Gastroesophageal sphincter (tissue), 4 donors: Measurements from ENCODE around the gene CASQ2. TPM values are rescaled to one million over a fixed set of nuclear protein-coding genes. Genes with fewer than 3 reads are reported as not detected.

Experiments
- ATAC-seq: fragments of 150-250 bp; one replicate; pipeline ENCODE4 v1.9.1; 2016; ENCODE audit warnings: mild to moderate bottlenecking, moderate library complexity
- H3K27ac ChIP-seq, 4 donors: fragments of 200-600 bp; sonication (generic) in 3 of 4; 1 replicate in 3 of 4; 2 replicates in 1 of 4; pipeline ENCODE4 v1.5.1; 2016 to 2019
- H3K27me3 ChIP-seq: fragments of 200-600 bp; sonication (generic); one replicate; pipeline ENCODE4 v1.5.1; 2019
- H3K36me3 ChIP-seq, 2 donors: fragments of 200-600 bp; sonication (generic); one replicate each; pipeline ENCODE4 v1.5.1; 2019; ENCODE audit warnings: control low read depth in 1 of 2
- H3K4me1 ChIP-seq, 3 donors: fragments of 200-600 bp; sonication (generic); 1 replicate in 2 of 3; 2 replicates in 1 of 3; pipeline ENCODE4 v1.5.1; 2016 to 2019; ENCODE audit warnings: control low read depth in 2 of 3
- H3K4me3 ChIP-seq, 2 donors: fragments of 200-600 bp; sonication (generic); one replicate each; pipeline ENCODE4 v1.5.1; 2019; ENCODE audit warnings: mild to moderate bottlenecking in 1 of 2, moderate library complexity in 1 of 2
- H3K9me3 ChIP-seq, 3 donors: fragments of 200-600 bp; sonication (generic); one replicate each; pipeline ENCODE4 v1.5.1; 2017 to 2019; ENCODE audit warnings: control low read depth in 2 of 3
- CTCF ChIP-seq, 4 experiments: fragments of 200-600 bp in 2 of 4; fragments of 450-650 bp in 2 of 4; sonication (generic) in 1 of 4; IDR thresholded peaks; one replicate each; pipeline ENCODE4 v1.5.1; 2017 to 2019; ENCODE audit warnings: antibody characterized with exemption in 4 of 4, mild to moderate bottlenecking in 2 of 4, moderate library complexity in 2 of 4
- EP300 ChIP-seq: sonication (generic); formaldehyde crosslinking; IDR thresholded peaks from one replicate; pipeline ENCODE4 v1.6.1; 2017; ENCODE audit warnings: antibody characterized with exemption, mild to moderate bottlenecking
- POLR2A ChIP-seq, 2 donors: fragments of 450-650 bp; IDR thresholded peaks; one replicate each; pipeline ENCODE4 v1.6.1; 2017; ENCODE audit warnings: antibody characterized with exemption in 2 of 2, mild to moderate bottlenecking in 2 of 2, moderate library complexity in 1 of 2
- POLR2AphosphoS5 ChIP-seq: sonication (generic); formaldehyde crosslinking; IDR thresholded peaks from one replicate; pipeline ENCODE4 v1.6.1; 2017; ENCODE audit warnings: antibody characterized with exemption
- WGBS, 2 donors: methylation state at CpG; one replicate each; pipeline ENCODE4 v1.1.5; 2018; ENCODE audit warnings: low coverage in 1 of 2; 5-methylcytosine and 5-hydroxymethylcytosine counted together
- total RNA-seq, 4 donors: library from RNA; depleted of rRNA; stranded (reverse); fragments of >200 nt; gene quantifications; one replicate each; pipeline ENCODE4 v1.1.0, GENCODE V29; 2016

The CASQ2 gene
- total RNA-seq, 4 donors from 2014 or later = 86.2 to 147 (median 133) TPM

- ATAC-seq = no peak
- H3K4me1 ChIP-seq = peaks cover 0 to 36% (median 2%) of the 10 kb centered on the region in 3 donors
- H3K9me3 ChIP-seq = no peaks in the 10 kb centered on the region
- no peaks in the 10 kb centered on the region for H3K27me3 ChIP-seq
- TF ChIP-seq CTCF (IDR thresholded peaks at IDR 0.05) (no peak), POLR2A (IDR thresholded peaks at IDR 0.05) (no peak), POLR2AphosphoS5 (no peak), EP300 (no peak)
- no peak overlapping the region for H3K4me3 ChIP-seq
- H3K36me3 ChIP-seq = peaks cover 0 to 53% of the 10 kb centered on the region in 2 donors
- WGBS, 2 donors = 63% methylated on average over 1 of the region's 1 CpG; no CpG with 5 or more reads in 1 of the 2 donors
- no peak overlapping the region for H3K27ac ChIP-seq
These were observed 109.9 kb downstream of the CASQ2 start for GRCh38 chr1:115658646-115659045.

GRCh38 chr1:115656461-115657077, 111.9 kb downstream of the CASQ2 start:
- H3K27ac ChIP-seq = no peak overlapping the region
- ATAC-seq = no peak
- H3K4me1 ChIP-seq = peaks cover 0 to 43% (median 2%) of the 10 kb centered on the region in 3 donors
- TF ChIP-seq POLR2A (IDR thresholded peaks at IDR 0.05) (no peak), POLR2AphosphoS5 (no peak), CTCF (IDR thresholded peaks at IDR 0.05) (no peak)
- whole genome bisulfite sequencing, 2 donors = 48 to 58% methylated on average over 3 to 5 of the region's 5 CpGs
- H3K4me3 ChIP-seq = no peak overlapping the region
- peaks cover 0 to 54% of the 10 kb centered on the region in 2 donors for H3K36me3 ChIP-seq
- H3K27me3 ChIP-seq = no peaks in the 10 kb centered on the region
- no peaks in the 10 kb centered on the region for H3K9me3 ChIP-seq

GRCh38 chr1:115655916-115656315, 112.6 kb downstream of the CASQ2 start:
- Histone ChIP-seq H3K27me3 (no peaks in the 10 kb centered on the region), H3K4me1 (peaks cover 0 to 48% (median 2%) of the 10 kb centered on the region in 3 donors), H3K27ac (no peak overlapping the region), H3K36me3 (peaks cover 0 to 52% of the 10 kb centered on the region in 2 donors), H3K9me3 (no peaks in the 10 kb centered on the region), H3K4me3 (no peak overlapping the region)
- ATAC-seq = no peak
- no peak for TF ChIP-seq POLR2A (IDR thresholded peaks at IDR 0.05)
- TF ChIP-seq EP300 = no peak
- 73 to 93% methylated on average over 4 of the region's 4 CpGs for WGBS, 2 donors

GRCh38 chr1:115655306-115655663, 113.2 kb downstream of the CASQ2 start:
- TF ChIP-seq POLR2AphosphoS5 (no peak), POLR2A (IDR thresholded peaks at IDR 0.05) (no peak), EP300 (no peak), CTCF (IDR thresholded peaks at IDR 0.05) (no peak)
- no peaks in the 10 kb centered on the region for H3K9me3 ChIP-seq
- H3K4me1 ChIP-seq = peaks cover 0 to 53% (median 2%) of the 10 kb centered on the region in 3 donors
- H3K36me3 ChIP-seq = peaks cover 0 to 46% of the 10 kb centered on the region in 2 donors
- no peak overlapping the region for H3K27ac ChIP-seq
- H3K27me3 ChIP-seq = no peaks in the 10 kb centered on the region
- WGBS, 2 donors = 28 to 81% methylated on average over 3 to 4 of the region's 7 CpGs
- no peak overlapping the region for H3K4me3 ChIP-seq
- no peak for ATAC-seq

- H3K27ac ChIP-seq = no peak overlapping the region
- 30 to 40% methylated on average over 13 to 14 of the region's 14 CpGs for WGBS, 2 donors
- H3K4me1 ChIP-seq = peaks cover 2 to 58% (median 4%) of the 10 kb centered on the region in 3 donors
- ATAC-seq = no peak
- H3K36me3 ChIP-seq = peaks cover 0 to 41% of the 10 kb centered on the region in 2 donors
- TF ChIP-seq POLR2AphosphoS5 (no peak), CTCF (IDR thresholded peaks at IDR 0.05) (no peak), POLR2A (IDR thresholded peaks at IDR 0.05) (no peak)
- no peak overlapping the region for H3K4me3 ChIP-seq
- no peaks in the 10 kb centered on the region for H3K27me3 ChIP-seq
- H3K9me3 ChIP-seq = no peaks in the 10 kb centered on the region
These were observed 113.7 kb downstream of the CASQ2 start for GRCh38 chr1:115654663-115655305.
